ENCODE results near the gene ZSWIM6.

ZSWIM6 gene

GRCh38 chr5:61438298-61438970, 106.4 kb downstream of the ZSWIM6 start:
- in situ Hi-C loops (cut with HindIII; ENCODE audit: low sequenced_read_pairs), result no loop called here

- in situ Hi-C loops (cut with HindIII; ENCODE audit: low sequenced_read_pairs), result no loop called here
Observed at GRCh38 chr5:61440086-61440485, 108.0 kb downstream of the ZSWIM6 start.

- in situ Hi-C loops (cut with HindIII; ENCODE audit: low sequenced_read_pairs), result no loop called here
Observed at GRCh38 chr5:61440596-61440995, 108.5 kb downstream of the ZSWIM6 start.

GRCh38 chr5:61441742-61442141, 109.7 kb downstream of the ZSWIM6 start:
- in situ Hi-C loops (cut with HindIII; ENCODE audit: low sequenced_read_pairs), result no loop called here

GRCh38 chr5:61447780-61448495, 115.9 kb downstream of the ZSWIM6 start:
- in situ Hi-C loops (cut with HindIII; ENCODE audit: low sequenced_read_pairs), result no loop called here

GRCh38 chr5:61449804-61450492, 117.9 kb downstream of the ZSWIM6 start:
- in situ Hi-C loops (cut with HindIII; ENCODE audit: low sequenced_read_pairs), result no loop called here

- in situ Hi-C loops (cut with HindIII; ENCODE audit: low sequenced_read_pairs), result no loop called here
Observed at GRCh38 chr5:61450493-61451279, 118.6 kb downstream of the ZSWIM6 start.

- in situ Hi-C loops (cut with HindIII; ENCODE audit: low sequenced_read_pairs), result no loop called here
Observed at GRCh38 chr5:61455179-61456006, 123.3 kb downstream of the ZSWIM6 start.

GRCh38 chr5:61460471-61460870, 128.4 kb downstream of the ZSWIM6 start:
- in situ Hi-C loops (cut with HindIII; ENCODE audit: low sequenced_read_pairs), result loop anchor here (10.0 kb wide), 1 partner anchor 286 kb away; no protein-coding TSS in a partner anchor

GRCh38 chr5:61461417-61461816, 129.4 kb downstream of the ZSWIM6 start:
- in situ Hi-C loops (cut with HindIII; ENCODE audit: low sequenced_read_pairs), result loop anchor here (10.0 kb wide), 1 partner anchor 287 kb away; no protein-coding TSS in a partner anchor

GRCh38 chr5:61461926-61462325, 129.9 kb downstream of the ZSWIM6 start:
- in situ Hi-C loops (cut with HindIII; ENCODE audit: low sequenced_read_pairs), result loop anchor here (10.0 kb wide), 1 partner anchor 287 kb away; no protein-coding TSS in a partner anchor

- in situ Hi-C loops (cut with HindIII; ENCODE audit: low sequenced_read_pairs), result loop anchor here (10.0 kb wide), 1 partner anchor 289 kb away; no protein-coding TSS in a partner anchor
Observed at GRCh38 chr5:61463596-61463995, 131.5 kb downstream of the ZSWIM6 start.

- in situ Hi-C loops (cut with HindIII; ENCODE audit: low sequenced_read_pairs), result loop anchor here (10.0 kb wide), 1 partner anchor 290 kb away; no protein-coding TSS in a partner anchor
Observed at GRCh38 chr5:61464512-61464911, 132.5 kb downstream of the ZSWIM6 start.

- in situ Hi-C loops (cut with HindIII; ENCODE audit: low sequenced_read_pairs), result loop anchor here (10.0 kb wide), 1 partner anchor 290 kb away; no protein-coding TSS in a partner anchor
Observed at GRCh38 chr5:61465066-61465465, 133.0 kb downstream of the ZSWIM6 start.

GRCh38 chr5:61465496-61465895, 133.4 kb downstream of the ZSWIM6 start:
- in situ Hi-C loops (cut with HindIII; ENCODE audit: low sequenced_read_pairs), result loop anchor here (10.0 kb wide), 1 partner anchor 291 kb away; no protein-coding TSS in a partner anchor

GRCh38 chr5:61466017-61466416, 134.0 kb downstream of the ZSWIM6 start:
- in situ Hi-C loops (cut with HindIII; ENCODE audit: low sequenced_read_pairs), result loop anchor here (10.0 kb wide), 1 partner anchor 291 kb away; no protein-coding TSS in a partner anchor

GRCh38 chr5:61467766-61468482, 135.9 kb downstream of the ZSWIM6 start:
- in situ Hi-C loops (cut with HindIII; ENCODE audit: low sequenced_read_pairs), result loop anchor here (10.0 kb wide), 1 partner anchor 293 kb away; no protein-coding TSS in a partner anchor

- in situ Hi-C loops (cut with HindIII; ENCODE audit: low sequenced_read_pairs), result loop anchor here (10.0 kb wide), 1 partner anchor 294 kb away; no protein-coding TSS in a partner anchor
Observed at GRCh38 chr5:61468483-61468865, 136.4 kb downstream of the ZSWIM6 start.

- in situ Hi-C loops (cut with HindIII; ENCODE audit: low sequenced_read_pairs), result no loop called here
Observed at GRCh38 chr5:61471352-61471751, 139.3 kb downstream of the ZSWIM6 start.
